ENCODE results near the gene PDCD1. TPM values are rescaled to one million over a fixed set of nuclear protein-coding genes. Genes with fewer than 3 reads are reported as not detected.

Gene PDCD1
- total RNA-seq, 1 donor from 2014 or later, result not detected

GRCh38 chr2:241895712-241896641 lies 37.3 kb upstream of the PDCD1 start:
- DNase-seq (ENCODE audit: extremely low read depth, low read depth, low spot score), result peak; percentile 22

- DNase-seq (ENCODE audit: extremely low read depth, low read depth, low spot score), result no peak
Measured at GRCh38 chr2:241895427-241895711, 36.7 kb upstream of the PDCD1 start.

GRCh38 chr2:241894681-241895426 lies 36.2 kb upstream of the PDCD1 start:
- no peak for DNase-seq (ENCODE audit: extremely low read depth, low read depth, low spot score)

GRCh38 chr2:241894056-241894641 lies 35.5 kb upstream of the PDCD1 start:
- DNase-seq (ENCODE audit: extremely low read depth, low read depth, low spot score), result no peak

GRCh38 chr2:241893265-241893664 lies 34.6 kb upstream of the PDCD1 start:
- DNase-seq (ENCODE audit: extremely low read depth, low read depth, low spot score), result no peak

GRCh38 chr2:241892299-241893137 lies 33.8 kb upstream of the PDCD1 start:
- no peak for DNase-seq (ENCODE audit: extremely low read depth, low read depth, low spot score)

- no peak for DNase-seq (ENCODE audit: extremely low read depth, low read depth, low spot score)
Measured at GRCh38 chr2:241891988-241892298, 33.2 kb upstream of the PDCD1 start.

- no peak for DNase-seq (ENCODE audit: extremely low read depth, low read depth, low spot score)
Measured at GRCh38 chr2:241891315-241891987, 32.8 kb upstream of the PDCD1 start.

GRCh38 chr2:241890524-241891235 lies 32.0 kb upstream of the PDCD1 start:
- no peak for DNase-seq (ENCODE audit: extremely low read depth, low read depth, low spot score)

GRCh38 chr2:241888641-241889040 lies 29.9 kb upstream of the PDCD1 start:
- DNase-seq (ENCODE audit: extremely low read depth, low read depth, low spot score), result no peak

- no peak for DNase-seq (ENCODE audit: extremely low read depth, low read depth, low spot score)
Measured at GRCh38 chr2:241887806-241888522, 29.3 kb upstream of the PDCD1 start.

- no peak for DNase-seq (ENCODE audit: extremely low read depth, low read depth, low spot score)
Measured at GRCh38 chr2:241886840-241887447, 28.2 kb upstream of the PDCD1 start.

GRCh38 chr2:241885946-241886643 lies 27.4 kb upstream of the PDCD1 start:
- DNase-seq (ENCODE audit: extremely low read depth, low read depth, low spot score), result no peak

GRCh38 chr2:241885291-241885945 lies 26.7 kb upstream of the PDCD1 start:
- no peak for DNase-seq (ENCODE audit: extremely low read depth, low read depth, low spot score)

- DNase-seq (ENCODE audit: extremely low read depth, low read depth, low spot score), result no peak
Measured at GRCh38 chr2:241884951-241885290, 26.2 kb upstream of the PDCD1 start.

GRCh38 chr2:241882091-241882625 lies 23.5 kb upstream of the PDCD1 start:
- DNase-seq (ENCODE audit: extremely low read depth, low read depth, low spot score), result no peak

GRCh38 chr2:241880311-241881073 lies 21.8 kb upstream of the PDCD1 start:
- no peak for DNase-seq (ENCODE audit: extremely low read depth, low read depth, low spot score)
